LoVo (cell line): ENCODE results near the gene LEF1.
"Not testable (repeated sequence)": the region's sequence is repeated elsewhere in the genome, so short reads cannot be mapped to it uniquely, and the experiment has no call there.

Experiments used
- DNase-seq: peaks from one replicate; pipeline ENCODE4 v3.0.0-alpha.2; 2016; ENCODE audit warnings: low spot score

The LEF1 gene

DNA sequence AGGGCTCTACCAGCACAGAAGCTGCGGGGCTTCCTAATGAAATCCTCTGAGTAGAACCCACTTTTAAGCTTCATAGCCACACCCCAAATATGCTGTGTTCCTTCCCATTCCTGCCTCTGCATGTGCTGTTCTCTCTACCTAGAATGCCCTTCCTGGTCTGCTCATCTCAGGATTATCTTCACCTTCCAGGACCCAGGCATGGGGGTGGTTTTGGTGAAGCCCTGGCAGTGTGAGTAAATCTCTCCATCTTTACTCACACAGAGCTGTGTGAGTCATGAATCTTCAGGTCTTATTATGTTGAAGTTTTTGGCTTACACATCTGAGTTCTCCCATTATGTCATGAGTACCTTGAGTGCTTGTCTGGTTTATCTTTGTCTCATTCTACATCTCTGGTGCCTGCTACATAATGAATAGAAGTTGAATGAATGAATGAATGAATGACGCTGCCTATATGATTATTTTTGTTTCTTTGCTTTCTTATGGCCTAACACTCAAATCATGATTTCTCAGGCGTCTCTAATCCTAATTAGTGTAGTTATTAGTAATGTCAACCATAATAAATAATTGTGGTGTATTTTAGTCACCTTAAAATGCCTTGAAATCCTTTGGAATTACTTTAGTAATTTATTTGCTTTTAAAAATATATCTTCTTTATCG is 137.2 kb downstream of the LEF1 start:
- no peak for DNase-seq

DNA sequence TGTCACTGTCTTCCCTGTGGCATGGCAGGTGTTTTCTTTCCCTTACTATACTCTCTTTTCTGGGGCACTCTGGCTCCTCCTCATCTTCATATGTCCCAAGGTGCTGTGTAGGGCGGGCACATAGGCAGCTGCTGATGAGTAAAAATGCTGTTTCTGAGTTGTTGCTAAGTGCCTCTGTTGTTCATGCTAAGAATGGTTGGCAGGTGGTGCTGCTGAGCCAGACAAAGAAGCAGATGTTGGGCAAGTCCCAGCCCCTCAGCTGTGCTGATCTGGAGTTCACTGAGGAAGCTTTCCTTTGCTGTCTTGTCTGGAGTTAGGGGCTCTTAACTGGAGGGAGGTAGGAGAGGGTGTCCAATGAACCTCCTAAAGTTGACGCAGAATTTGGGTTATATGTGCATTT is 138.4 kb downstream of the LEF1 start:
- peak; percentile 11 for DNase-seq

DNA sequence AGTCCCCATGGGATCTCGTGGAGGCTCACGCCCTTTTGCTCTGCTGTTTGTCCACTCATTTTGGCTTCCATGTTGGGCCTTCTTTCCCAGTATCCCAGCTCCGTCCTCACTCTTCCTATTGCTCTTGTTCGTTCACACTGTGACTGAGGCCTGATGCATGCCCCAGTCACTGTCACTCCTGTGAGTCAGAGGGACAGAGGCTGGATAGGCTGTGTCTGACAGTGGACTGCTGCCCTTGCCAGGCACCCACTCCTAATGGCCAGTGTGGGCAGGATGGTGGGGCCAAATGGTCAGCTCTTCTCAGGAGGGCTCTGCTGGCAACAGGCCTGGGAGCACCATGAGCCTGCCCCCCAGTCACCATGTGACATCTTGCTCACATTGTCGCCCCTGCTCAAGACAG is 139.0 kb downstream of the LEF1 start:
- no peak for DNase-seq

DNA sequence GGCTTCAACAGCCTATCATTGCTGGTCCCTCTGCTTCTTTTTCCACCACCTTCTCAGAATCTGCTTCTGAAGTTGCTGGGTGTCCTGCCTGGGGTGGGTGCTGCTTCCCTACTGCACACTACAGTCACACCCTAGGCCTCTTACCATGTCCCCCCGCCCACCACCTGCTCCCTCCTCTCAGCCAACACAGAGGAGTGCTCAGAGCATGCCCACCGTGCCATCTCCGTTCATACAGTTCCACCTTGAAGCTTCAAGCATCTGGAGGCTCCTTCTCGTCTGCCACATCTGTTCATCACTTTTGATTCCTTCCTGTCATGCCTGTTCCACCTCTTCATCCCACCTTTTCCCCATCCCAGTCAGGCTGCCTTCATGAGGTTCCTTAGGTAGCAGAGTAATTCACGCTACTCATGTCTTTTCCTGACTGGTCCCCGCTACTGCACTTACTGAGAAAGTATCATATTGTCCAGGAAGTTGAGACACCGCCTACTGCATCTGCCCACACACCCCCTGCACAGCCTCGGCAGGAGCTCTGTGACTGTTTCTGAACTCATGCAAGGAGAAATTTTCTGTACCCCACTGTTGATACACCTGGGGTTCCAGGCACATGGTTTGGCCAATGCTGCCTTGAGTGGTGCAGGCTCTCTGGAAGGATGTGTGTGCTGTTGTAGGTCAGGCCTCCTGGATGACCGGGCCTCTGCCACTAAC is 139.6 kb downstream of the LEF1 start:
- no peak for DNase-seq

DNA sequence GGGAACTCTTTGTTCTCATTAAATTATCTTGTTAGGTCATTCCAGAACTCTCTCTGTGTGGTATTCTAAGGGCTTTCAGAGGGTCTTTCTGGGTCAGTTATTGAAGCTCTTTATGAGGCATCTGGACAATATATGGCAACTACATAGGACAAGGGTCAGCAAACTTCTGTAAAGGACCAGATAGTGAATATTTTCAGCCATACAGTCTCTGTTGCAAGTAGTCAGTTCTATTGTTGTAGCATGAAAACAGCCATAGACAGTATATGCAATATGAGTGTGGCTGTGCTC is 143.9 kb downstream of the LEF1 start:
- no peak for DNase-seq

DNA sequence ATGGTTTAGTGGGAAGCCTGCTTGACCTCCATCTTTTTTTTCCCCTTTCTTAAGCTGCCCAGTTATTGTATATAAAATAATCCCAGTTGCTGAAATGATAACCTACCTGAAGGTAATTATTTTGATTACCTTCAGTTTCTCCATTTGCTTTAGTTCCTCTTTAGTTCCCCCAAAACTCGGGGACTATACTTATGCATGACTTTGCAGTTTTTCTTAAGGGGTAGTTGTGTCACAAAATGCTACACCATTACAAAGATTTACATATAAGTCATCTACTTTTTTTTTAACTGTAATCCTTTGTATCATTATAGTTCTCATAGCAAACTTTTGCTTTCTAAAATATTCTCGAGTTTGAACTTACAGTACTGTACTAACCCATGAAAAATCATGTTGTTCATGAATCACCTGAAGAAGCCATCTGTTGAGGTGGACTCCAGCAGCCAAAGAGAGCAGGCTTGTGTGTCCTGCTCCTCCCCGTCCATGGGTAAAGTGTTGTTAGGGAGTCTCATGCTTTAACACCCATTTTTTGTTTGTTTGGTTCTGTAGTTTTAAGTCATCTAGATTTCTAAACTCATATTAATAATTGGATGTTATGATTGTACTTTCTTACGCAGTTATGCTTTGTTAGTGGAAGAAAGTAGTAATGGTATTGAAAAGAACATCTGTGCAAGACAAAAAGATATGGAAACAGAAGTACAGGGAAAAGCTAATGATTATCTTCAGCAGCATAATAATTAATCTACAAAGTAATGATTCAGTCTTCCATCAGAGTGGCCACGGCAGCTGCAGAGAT is 144.5 kb downstream of the LEF1 start:
- no peak for DNase-seq

DNA sequence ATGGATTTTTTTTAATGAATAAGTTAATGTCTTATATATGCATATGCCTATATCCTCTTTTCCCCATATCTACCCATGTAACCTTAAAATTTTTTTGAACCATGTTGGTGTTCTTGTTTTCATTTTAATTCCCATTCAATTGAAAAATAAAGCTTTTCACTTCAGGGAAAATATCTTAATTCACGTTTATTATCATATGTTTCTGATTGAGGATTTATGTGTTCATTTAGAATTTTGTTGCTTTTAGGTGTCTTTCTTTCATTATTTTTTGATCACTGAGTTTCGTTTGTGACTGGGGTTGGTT is 149.9 kb downstream of the LEF1 start:
- no peak for DNase-seq

DNA sequence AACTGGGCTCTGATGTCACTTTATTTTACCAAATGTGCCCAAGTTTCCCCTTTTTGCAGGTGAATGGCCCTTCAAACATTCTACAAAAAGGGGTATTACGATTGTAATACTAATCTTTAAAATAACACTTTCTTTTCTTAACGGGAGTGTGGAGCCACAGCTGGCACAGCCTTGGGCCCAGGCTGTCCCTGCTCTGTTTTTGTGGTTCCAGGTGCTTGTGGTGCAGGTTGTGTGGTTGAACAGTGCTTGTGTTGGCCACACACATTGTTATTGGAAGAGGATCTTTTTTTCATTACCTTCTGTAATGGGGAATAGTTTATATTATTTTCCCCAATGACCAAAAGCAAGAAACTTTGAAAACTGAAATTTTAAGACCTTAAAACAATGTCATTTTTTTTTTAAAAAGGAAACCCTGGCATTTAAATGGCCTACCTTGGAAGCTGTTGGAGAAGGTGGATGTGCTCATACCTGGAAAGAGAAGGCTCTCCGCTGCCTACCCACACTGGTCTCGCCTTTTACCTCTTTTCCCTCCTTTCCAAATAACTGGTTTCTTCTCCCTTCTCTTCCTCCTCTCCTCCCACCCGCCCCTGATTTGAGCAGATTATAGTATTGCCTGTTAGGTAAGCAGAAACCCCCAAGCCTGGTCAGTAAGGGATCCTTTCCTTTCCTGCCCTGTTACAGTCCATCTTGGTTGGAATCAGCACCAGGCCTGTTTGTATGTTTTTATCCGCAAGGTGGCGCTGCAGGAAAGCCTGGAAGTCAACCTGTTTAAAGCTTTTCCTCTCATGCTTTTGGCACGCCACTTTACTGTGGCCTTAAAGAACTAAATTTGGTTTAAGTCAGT is 150.5 kb downstream of the LEF1 start:
- DNase-seq = peak; percentile 73

DNA sequence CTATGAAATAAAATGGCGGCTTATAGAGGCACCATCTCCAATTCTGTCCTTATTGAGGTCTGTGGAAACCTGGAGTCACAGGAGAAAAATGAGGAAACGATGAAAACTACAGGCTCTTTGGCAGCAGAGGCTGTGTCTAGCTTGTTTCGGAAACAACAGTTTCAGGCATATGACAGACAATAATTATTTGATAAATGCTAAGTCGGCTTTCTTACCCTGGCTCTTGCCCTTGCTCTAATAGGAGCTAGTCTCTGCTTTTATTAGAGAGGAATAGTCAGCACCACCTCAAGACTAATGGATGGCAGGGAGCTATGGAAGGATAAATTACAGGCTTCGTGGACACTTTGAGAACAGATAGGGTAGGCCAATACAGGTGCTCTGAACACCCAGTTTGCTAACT is 154.8 kb downstream of the LEF1 start:
- DNase-seq = no peak

DNA sequence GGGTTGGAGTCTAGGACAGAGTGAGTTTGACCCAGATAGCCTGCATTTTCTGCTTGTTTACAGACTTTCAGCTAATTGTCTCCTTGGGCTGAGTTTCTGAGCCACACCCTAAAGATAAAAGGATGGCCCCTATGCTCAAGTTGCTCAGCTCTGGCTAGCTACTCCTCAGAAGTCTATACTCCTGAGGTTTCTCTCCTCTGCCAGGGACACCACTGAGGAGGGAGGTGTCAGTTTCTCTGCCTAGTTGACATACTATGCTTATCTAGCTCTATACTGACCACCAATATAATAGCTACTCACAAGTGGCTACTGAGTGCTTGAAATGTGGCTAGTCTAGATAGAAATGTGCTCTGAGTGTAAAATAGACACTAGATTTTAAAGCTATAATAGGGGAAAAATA is 155.4 kb downstream of the LEF1 start:
- DNase-seq = no peak

DNA sequence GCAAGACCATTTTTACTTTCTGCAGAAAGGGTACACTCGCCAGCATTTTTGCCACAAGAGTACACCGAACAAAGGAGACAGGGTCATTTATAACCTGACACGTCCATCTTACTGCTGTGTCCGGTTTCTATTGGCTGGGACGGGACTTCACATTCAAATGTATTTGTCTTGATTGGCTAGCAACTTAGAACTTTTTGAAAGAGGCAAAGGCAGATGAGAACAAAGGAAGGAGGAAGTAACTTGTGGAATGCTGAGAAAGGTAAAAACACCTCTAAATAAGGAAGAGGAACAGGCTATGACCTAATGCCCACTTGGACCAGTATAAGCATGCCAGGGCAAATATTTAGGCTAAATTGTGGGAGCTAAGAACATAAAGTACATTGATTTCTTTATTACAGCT is 156.3 kb downstream of the LEF1 start:
- DNase-seq = not testable (repeated sequence)

DNA sequence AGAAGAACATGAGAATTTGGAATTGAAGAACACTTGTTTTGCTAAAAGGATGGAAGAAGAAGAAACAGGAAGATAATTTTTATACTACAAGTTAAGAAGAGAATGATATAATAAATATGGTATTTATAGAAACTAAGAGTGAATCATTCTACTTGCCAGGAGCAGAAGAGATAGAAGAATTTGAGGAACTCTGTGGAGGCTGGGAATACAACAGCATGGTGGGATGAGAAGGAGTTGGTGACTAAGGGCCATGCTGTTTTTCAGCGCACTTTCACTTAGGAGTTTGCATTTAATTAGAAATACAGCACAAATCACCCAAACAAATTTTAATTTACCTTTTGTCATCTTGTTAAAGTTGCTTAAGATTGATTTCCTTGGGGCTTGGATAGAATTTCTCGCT is 158.6 kb downstream of the LEF1 start:
- no peak for DNase-seq

DNA sequence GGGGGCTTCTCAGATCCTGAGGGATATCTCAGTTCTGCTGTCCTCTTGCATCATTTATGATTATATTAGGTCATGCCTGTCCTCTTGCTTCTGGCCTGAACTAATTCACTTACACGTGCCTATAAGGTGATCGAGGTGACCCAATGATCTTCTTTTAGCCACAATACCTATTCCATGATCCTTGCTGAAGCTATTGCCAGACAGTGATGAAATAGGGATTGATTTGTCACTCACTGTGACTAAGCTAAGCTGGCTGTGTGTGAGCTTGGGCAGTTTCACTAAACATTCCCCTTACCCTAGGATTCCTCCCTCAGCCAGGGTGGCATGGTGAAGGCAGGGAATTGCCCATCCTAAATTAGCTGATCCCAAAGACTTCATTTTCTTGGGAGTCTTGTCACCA is 160.0 kb downstream of the LEF1 start:
- no peak for DNase-seq

DNA sequence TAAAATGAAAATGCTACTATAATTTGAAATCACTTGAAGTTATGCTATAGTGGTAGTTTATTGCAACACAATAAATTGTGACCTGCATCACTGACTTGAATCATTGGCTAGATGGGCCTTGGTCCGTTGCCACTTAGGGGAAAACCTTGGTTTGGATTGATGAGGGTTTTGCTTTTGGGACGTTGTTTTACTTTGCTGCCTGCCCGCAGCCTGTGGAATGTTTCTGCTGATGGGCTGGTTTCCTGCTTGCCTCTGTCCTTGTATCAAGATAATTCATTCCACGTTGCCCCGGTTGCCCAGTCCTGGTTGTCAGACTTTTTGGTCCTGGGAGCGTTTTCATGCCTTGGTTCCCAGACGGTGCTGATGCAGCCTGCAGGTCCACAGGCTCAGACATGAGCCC is 160.7 kb downstream of the LEF1 start:
- no peak for DNase-seq

DNA sequence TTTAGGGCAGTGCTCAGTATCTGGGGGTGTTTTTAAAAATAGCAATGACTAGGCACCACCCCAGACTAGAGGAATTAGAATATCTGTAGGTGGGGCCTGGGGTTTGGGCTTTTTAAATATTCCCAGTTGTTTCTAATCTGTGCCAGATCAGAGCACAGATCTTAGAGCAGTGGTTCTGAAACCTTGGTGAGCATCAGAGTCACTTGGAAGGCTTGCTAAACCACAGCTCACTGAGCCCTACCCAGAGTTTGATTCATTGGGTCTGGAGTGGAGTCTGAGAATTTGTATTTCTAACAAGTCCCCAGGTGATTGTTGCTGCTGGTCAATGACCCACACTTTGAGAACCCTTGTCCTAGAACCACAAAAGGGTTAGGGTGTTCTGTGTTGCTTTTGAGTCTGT is 162.4 kb downstream of the LEF1 start:
- DNase-seq = no peak

DNA sequence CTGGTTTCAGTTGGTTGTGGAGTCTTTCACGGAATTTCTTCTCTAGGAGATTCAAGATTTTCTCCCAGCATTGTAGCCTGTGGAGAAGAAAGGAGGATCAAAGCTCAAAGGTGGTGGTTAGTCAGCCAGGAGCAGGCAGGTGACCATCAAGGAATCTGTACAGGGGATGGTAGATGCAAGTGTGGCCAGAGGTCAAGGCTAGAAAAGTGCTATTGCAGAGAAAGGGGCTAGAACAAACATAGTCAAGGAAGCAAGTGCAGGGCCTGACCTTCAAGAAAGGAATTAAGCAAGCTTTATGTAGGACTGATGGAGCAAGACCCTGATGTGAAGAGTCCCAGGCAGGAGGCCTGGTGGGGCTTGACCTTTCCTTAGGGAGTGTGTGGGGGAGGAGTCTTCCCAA is 162.9 kb downstream of the LEF1 start:
- no peak for DNase-seq

DNA sequence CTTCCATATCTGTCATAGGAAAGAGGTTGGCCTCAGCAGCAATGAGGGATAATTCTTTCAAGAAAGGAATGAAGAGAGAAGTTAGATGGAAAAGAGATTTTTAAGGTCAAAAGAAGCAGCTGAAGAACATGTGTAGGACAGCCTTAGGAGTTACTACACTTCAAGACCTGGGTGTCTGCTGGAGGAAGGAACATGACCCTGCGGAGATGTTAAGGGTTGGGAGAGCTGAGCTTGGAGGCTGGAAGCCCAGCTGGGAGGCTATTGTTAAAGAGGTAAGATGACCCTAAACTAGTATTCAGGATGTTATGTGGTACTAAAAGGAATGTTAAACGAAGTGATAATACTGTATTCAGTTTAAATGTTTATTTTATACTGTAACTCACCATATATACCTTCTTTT is 164.1 kb downstream of the LEF1 start:
- DNase-seq = no peak

DNA sequence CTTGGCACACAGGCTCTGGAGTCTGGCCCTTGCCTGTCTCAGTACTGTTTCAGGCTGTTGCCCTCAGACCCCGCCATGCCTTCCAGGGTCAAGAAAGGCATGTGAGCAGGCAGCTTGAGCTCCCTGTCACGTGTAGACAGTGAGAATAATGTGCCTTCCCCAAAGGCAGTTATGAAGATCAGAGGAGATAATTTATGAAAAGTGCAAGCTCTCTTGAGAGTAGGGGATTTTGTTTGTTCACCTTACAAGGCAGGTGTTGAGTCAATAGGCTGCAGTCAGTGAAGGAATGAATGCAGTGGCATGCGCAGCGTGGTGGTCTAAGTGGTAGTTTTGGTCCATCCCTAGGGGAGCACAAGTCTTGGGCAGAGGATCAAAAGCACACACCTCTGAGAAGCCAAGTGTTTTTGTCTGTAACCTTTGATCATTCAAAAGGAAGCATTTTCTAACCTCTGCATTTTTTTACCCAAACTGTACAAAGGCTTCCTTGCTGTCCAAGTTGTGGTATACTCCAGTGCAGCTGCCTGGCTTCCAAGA is 164.7 kb downstream of the LEF1 start:
- no peak for DNase-seq

DNA sequence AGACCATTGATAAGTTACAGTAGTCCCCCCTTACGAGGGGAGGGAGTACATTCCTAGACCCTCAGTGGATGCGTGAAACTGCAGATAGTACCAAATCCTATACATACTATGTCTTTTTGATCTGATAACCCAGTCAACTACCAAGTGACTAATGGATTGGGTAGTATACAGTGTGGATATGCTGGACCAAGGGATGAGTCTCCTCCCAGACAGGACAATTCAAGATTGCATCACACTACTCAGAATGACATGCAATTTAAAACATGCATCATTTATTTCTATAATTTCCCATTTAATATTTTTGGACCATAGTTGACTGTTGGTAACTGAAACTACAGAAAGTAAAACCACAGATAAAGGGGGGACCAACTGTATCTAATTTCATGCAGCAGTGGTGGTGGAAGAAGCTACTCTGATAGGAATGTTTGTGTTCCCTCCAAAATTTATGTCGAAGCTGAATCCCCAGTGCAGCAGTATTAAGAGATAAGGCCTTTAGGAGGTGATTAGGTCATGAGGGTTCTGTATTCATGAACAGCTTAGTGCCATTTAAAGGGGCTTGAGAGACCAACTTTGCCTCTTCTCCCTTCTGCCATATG is 167.1 kb downstream of the LEF1 start:
- no peak for DNase-seq

DNA sequence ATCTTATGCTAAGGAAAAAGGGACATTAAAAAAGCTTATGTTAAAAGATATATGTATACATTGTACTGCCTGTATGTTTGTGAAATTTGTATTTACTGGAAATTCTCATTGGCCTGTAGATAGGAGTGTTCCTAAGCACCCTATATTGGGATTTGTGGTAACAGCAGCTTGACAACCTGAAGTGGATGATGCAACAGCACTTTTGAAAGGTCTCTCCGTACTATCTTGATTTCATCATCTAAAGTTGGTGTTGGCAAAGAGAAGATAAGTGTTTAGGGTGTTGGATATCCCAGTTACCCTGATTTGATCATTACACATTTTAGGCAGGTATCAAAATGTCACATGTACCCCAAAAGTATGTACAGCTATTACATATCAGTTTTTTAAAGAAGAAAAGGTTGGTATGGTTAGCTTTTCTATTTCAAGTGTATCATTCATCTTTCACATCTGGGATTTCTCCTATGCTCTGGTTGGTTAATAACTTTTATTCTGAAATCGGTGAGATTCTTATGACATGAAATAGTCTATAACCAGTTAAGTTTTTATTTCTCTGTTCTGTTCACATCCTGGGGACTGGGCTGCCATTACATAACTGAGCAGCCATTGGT is 168.7 kb downstream of the LEF1 start:
- no peak for DNase-seq

DNA sequence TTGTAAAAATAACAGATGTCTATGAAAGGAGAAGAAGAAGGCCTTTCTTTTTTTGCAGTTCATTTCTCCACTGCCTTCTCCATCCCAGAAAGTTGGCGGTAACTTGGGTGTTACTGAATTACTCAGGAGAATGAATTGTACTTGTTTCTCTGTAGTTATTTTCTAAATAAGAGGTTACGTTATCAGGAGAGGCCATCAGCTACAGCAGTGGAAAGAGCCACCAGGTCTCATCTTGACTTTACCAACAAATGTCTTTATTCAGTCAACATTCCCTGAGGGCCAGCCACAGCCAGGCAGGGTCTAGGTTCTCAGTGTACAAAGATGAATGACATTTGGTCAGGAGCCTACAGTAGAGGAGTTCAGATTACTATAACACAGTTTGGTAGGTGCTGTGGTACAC is 170.9 kb downstream of the LEF1 start:
- no peak for DNase-seq
